Measurements from ENCODE around the gene CCDC43. TPM values are rescaled to one million over a fixed set of nuclear protein-coding genes. Genes with fewer than 3 reads are reported as not detected.

CCDC43 gene
- total RNA-seq, 1 donor from 2014 or later = 28.8 TPM

- no peak overlapping the region for H3K27ac ChIP-seq (replicated peaks)
Observed at GRCh38 chr17:44627513-44628242, 61.9 kb downstream of the CCDC43 start.

More at GRCh38 chr17:44627513-44628242, 61.9 kb downstream of the CCDC43 start:
- Histone ChIP-seq H3K27me3 (ENCODE audit: low read depth) (peaks cover 25% of the 10 kb centered on the region), H3K9me3 (replicated peaks) (no peaks in the 10 kb centered on the region), H3K4me3 (no peak overlapping the region), H3K36me3 (no peaks in the 10 kb centered on the region), H3K4me1 (no peaks in the 10 kb centered on the region)
- intact Hi-C loops (cut with micrococcal nuclease) = no loop called here
- no peak for DNase-seq
- TF ChIP-seq CTCF (IDR thresholded peaks at IDR 0.05; ENCODE audit: borderline replicate concordance) = no peak

Other genes with a start within 250 kb of the CCDC43 start
- gene GPATCH8, start 186.4 kb downstream of the CCDC43 start, total RNA-seq = 16.6 TPM
- 4.0 TPM for gene FZD2, start 132.3 kb downstream of the CCDC43 start, total RNA-seq
- not detected for gene MEIOC, start 33.3 kb downstream of the CCDC43 start, total RNA-seq
- 5.7 TPM for gene DBF4B, start 18.9 kb upstream of the CCDC43 start, total RNA-seq
- gene ADAM11, start 69.2 kb upstream of the CCDC43 start, total RNA-seq = 7.3 TPM
- gene GJC1, start 140.5 kb upstream of the CCDC43 start, total RNA-seq = 18.8 TPM
- gene HIGD1B, start 158.1 kb upstream of the CCDC43 start, total RNA-seq = 18.3 TPM
- 62.0 TPM for gene EFTUD2, start 209.7 kb upstream of the CCDC43 start, total RNA-seq
- gene GFAP, start 225.7 kb upstream of the CCDC43 start, total RNA-seq = 4.1 TPM